ENCODE measurements around the gene TSPEAR. TPM values are rescaled to one million over a fixed set of nuclear protein-coding genes. Genes with fewer than 3 reads are reported as not detected.
A peak's percentile ranks its signal among the peaks of the same experiment; 100 is the strongest.

TSPEAR gene
- total RNA-seq, 2 experiments from 2014 or later: not detected

- Mint-ChIP-seq H3K27ac (no peak overlapping the region), H3K4me1 (ENCODE audit: low read depth) (no peaks in the 10 kb centered on the region), H3K4me3 (no peak overlapping the region), H3K27me3 (peaks cover 8% of the 10 kb centered on the region), H3K9me3 (peaks cover 19% of the 10 kb centered on the region), H3K36me3 (ENCODE audit: low read depth) (no peaks in the 10 kb centered on the region)
- intact Hi-C loops (cut with micrococcal nuclease): no loop called here
- DNase-seq (no peak), ATAC-seq (no peak)
- CTCF ChIA-PET: interaction anchor here (1.3 to 1.5 kb wide), 3 partner anchors 15 to 158 kb away, joined by 3 to 4 read pairs (median 3); no protein-coding TSS in a partner anchor
- TF ChIP-seq CTCF (IDR thresholded peaks at IDR 0.05): no peak
- POLR2A ChIA-PET: no interaction called here
Measured at GRCh38 chr21:44495611-44496563, 215.5 kb downstream of the TSPEAR start.

DNA sequence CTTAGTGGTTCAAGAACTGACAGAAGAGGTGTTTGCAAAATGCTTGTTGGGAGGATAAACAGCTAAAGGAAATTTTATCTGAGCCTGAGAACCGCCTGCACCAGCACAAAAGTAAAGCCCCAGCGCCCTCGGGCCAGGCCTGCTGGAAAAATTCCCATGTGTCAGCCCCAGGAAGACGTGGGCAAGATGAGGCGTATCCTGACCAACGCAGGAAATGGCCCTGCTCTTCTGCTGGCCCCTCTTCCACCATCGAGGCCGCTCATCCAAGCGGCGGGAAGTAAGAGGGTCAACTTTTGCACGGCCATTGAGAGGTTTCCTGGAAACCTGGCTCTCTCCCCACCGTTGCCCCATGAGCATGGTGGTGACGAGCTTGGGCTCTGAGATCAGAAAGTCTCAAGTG, 216.4 kb downstream of the TSPEAR start:
- Mint-ChIP-seq H3K27me3 (peaks cover 8% of the 10 kb centered on the region), H3K9me3 (peaks cover 19% of the 10 kb centered on the region), H3K4me1 (ENCODE audit: low read depth) (no peaks in the 10 kb centered on the region), H3K27ac (no peak overlapping the region), H3K36me3 (ENCODE audit: low read depth) (no peaks in the 10 kb centered on the region), H3K4me3 (no peak overlapping the region)
- intact Hi-C loops (cut with micrococcal nuclease): no loop called here
- CTCF ChIA-PET: interaction anchor here (1.0 to 2.2 kb wide), 6 partner anchors 11 to 266 kb away, joined by 3 to 10 read pairs (median 3); no protein-coding TSS in a partner anchor
- POLR2A ChIA-PET: interaction anchor here (0.7 kb wide), 1 partner anchor 234 kb away, joined by 3 read pairs; no protein-coding TSS in a partner anchor
- no peak for DNase-seq
- ATAC-seq: no peak
- no peak for TF ChIP-seq CTCF (IDR thresholded peaks at IDR 0.05)

GRCh38 chr21:44494418-44494817, 217.0 kb downstream of the TSPEAR start:
- Mint-ChIP-seq H3K27ac (no peak overlapping the region), H3K36me3 (ENCODE audit: low read depth) (no peaks in the 10 kb centered on the region), H3K27me3 (peaks cover 8% of the 10 kb centered on the region), H3K9me3 (peaks cover 19% of the 10 kb centered on the region), H3K4me3 (no peak overlapping the region), H3K4me1 (ENCODE audit: low read depth) (no peaks in the 10 kb centered on the region)
- intact Hi-C loops (cut with micrococcal nuclease): no loop called here
- DNase-seq: no peak
- CTCF ChIA-PET: interaction anchor here (1.0 to 2.2 kb wide), 4 partner anchors 10 to 267 kb away, joined by 3 to 10 read pairs (median 3); no protein-coding TSS in a partner anchor
- POLR2A ChIA-PET: interaction anchor here (0.7 kb wide), 1 partner anchor 235 kb away, joined by 3 read pairs; no protein-coding TSS in a partner anchor
- TF ChIP-seq CTCF (IDR thresholded peaks at IDR 0.05): no peak
- ATAC-seq: no peak

DNA sequence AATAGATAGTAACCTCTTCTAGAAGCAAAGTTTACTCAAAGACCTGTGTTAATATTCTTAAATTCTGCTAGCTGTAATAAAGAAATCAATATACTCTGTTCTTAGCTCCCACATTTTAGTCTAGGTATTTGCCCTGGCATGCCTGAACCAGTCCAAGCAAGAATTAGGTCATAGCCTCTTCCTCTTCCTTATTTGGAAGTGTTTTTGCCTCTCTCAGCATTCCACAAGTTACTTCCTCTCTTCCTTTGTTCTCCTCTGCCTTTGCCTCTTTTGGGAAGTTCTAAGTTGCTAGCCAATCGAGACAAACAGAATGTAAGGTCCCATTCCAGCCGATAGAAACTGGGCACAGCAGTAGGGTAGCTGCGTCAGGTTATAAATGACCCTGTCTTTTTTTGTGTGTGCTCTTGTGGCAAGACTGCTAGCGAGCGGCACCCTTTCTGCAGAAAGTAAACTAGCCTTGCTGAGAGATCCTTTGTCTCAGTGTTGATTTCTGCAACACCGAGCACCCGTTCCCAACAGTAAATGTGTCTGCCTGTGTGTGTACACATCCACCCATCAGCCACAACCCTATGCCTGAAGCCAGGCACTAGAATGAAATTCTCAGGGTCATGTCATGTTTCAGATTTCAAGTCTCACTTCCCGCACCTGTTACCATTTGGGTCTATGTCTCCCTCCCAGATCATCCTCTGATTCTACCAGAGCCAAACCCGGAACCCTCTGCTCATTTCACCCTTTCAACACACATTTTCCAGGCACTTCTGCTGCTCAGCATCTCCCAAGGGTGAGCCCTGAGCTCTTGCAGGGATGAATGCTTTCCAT, 218.6 kb downstream of the TSPEAR start:
- H3K36me3 Mint-ChIP-seq (ENCODE audit: low read depth): no peaks in the 10 kb centered on the region
- no peak for TF ChIP-seq CTCF (IDR thresholded peaks at IDR 0.05)
- intact Hi-C loops (cut with micrococcal nuclease): no loop called here
- no peak overlapping the region for H3K4me3 Mint-ChIP-seq
- no peaks in the 10 kb centered on the region for H3K4me1 Mint-ChIP-seq (ENCODE audit: low read depth)
- CTCF ChIA-PET: interaction anchor here (1.2 to 2.2 kb wide), 2 partner anchors 13 to 18 kb away, joined by 3 to 10 read pairs; no protein-coding TSS in a partner anchor
- DNase-seq: no peak
- ATAC-seq: no peak
- POLR2A ChIA-PET: no interaction called here
- H3K27me3 Mint-ChIP-seq: peaks cover 8% of the 10 kb centered on the region
- peak overlapping the region; percentile 10 for H3K27ac Mint-ChIP-seq
- H3K9me3 Mint-ChIP-seq: peaks cover 19% of the 10 kb centered on the region
